BJ (cell line): Measurements from ENCODE around the gene KLHL2. TPM values are rescaled to one million over a fixed set of nuclear protein-coding genes. Genes with fewer than 3 reads are reported as not detected.

Source experiments
- CTCF ChIA-PET: fragments of 350-600 bp; formaldehyde crosslinking; extraction: SDS; loops from one replicate; lab custom pipeline; 2021; ENCODE audit warnings: antibody characterized with exemption, inconsistent platforms; lab: Yijun Ruan, JAX
- POLR2A ChIA-PET: fragments of 300-600 bp; sonication (Branson Sonifier 250); formaldehyde crosslinking; extraction: SDS; loops from one replicate; lab custom pipeline; 2021; ENCODE audit warnings: antibody characterized with exemption; lab: Charles Lee
- DNase-seq: peaks from one replicate; pipeline ENCODE4 v3.0.0-alpha.2; 2011; ENCODE audit warnings: low read depth
- H3K27me3 ChIP-seq: 2 replicates; pipeline ENCODE4 v1.6.0; 2011; ENCODE audit warnings: low read length; ENCODE audit not compliant: control insufficient read depth, insufficient read depth
- H3K36me3 ChIP-seq: 2 replicates; pipeline ENCODE4 v1.5.1; 2011; ENCODE audit warnings: low read length; ENCODE audit not compliant: control insufficient read depth, insufficient read depth
- H3K4me3 ChIP-seq: 2 replicates; pipeline ENCODE4 v1.5.1; 2011; ENCODE audit warnings: low read depth, mild to moderate bottlenecking, control low read depth, low read length
- CTCF ChIP-seq: IDR thresholded peaks from 2 replicates; pipeline ENCODE4 v1.5.1; 2011; ENCODE audit warnings: low read depth, mild to moderate bottlenecking, control low read depth, inconsistent platforms, low read length, moderate library complexity; ENCODE audit not compliant: insufficient read depth
- polyA plus RNA-seq: library from polyadenylated mRNA; depleted of rRNA; stranded (reverse); fragments of >200 nt; gene quantifications from 2 replicates; pipeline ENCODE4 v1.2.3, GENCODE V29; 2011

The KLHL2 gene
- polyA plus RNA-seq, 1 experiment = 6.8 TPM

DNA sequence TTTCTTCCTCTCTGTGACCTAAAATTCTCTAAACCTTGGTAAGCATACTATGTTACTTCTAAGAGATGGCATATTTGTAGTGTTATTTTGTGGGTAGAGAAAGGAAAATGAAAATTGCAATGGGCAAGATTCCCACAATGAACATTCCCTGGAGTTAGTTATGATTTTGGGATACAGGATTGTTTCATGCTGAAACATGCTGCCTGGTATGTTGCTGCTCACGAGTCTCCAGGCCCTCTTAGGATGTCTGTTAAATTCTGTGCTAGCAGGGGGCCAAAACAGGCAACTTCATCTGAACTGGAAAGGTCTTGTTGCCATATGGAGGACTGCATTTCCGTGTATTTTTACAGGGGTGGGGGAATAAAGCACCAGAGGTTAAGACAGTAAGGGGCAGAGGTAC, 101.2 kb downstream of the KLHL2 start:
- H3K27me3 ChIP-seq = no peaks in the 10 kb centered on the region
- ChIA-PET POLR2A (no interaction called here), CTCF (no interaction called here)
- no peak overlapping the region for H3K4me3 ChIP-seq
- DNase-seq = no peak
- H3K36me3 ChIP-seq = no peaks in the 10 kb centered on the region
- no peak for TF ChIP-seq CTCF

- ChIA-PET POLR2A (no interaction called here), CTCF (no interaction called here)
- Histone ChIP-seq H3K27me3 (no peaks in the 10 kb centered on the region), H3K4me3 (no peak overlapping the region), H3K36me3 (no peaks in the 10 kb centered on the region)
- no peak for DNase-seq
- no peak for TF ChIP-seq CTCF
Observed at GRCh38 chr4:165309456-165309855, 102.1 kb downstream of the KLHL2 start.

- TF ChIP-seq CTCF = no peak
- CTCF ChIA-PET = no interaction called here
- Histone ChIP-seq H3K4me3 (no peak overlapping the region), H3K36me3 (no peaks in the 10 kb centered on the region), H3K27me3 (no peaks in the 10 kb centered on the region)
- POLR2A ChIA-PET = no interaction called here
- DNase-seq = peak; percentile 41
Observed at GRCh38 chr4:165312506-165312905, 105.1 kb downstream of the KLHL2 start.

DNA sequence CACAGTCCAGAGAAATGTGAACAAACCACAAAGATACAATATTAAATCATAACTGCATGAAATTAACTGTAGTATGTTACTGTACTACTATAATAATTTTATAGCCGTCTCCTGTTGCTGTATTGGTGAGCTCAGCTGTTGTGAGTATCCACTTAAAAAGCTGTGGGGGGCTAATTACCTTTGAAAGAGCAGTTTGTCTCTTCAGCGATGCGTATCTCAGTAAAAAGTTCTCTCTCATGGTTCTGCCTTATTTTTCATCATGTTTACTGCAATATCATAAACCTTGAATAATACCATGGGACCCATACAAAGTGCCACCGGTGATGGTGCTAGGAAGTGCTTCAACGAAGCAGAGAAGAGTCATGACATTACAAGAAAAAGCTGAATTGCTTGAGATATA, 111.7 kb downstream of the KLHL2 start:
- ChIA-PET POLR2A (no interaction called here), CTCF (no interaction called here)
- TF ChIP-seq CTCF = no peak
- Histone ChIP-seq H3K4me3 (no peak overlapping the region), H3K27me3 (no peaks in the 10 kb centered on the region), H3K36me3 (no peaks in the 10 kb centered on the region)
- DNase-seq = no peak

DNA sequence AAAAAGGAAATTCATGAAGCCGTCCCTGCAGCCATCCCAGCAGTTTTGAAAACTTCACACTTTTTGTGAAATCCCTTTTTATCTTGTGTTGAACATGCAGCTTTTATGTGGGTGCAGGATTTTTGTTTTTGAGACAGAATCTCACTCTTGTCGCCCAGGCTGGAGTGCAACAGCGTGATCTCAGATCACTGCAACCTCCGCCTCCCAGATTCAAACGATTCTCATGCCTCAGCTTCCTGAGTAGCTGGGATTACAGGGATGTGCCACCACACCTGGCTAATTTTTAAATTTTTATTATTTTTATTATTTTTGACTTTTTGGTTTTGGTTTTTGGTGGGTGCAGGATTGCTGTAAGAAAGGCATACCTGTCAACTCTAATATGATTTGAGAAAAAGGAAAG, 112.1 kb downstream of the KLHL2 start:
- DNase-seq = no peak
- Histone ChIP-seq H3K4me3 (no peak overlapping the region), H3K27me3 (no peaks in the 10 kb centered on the region), H3K36me3 (no peaks in the 10 kb centered on the region)
- ChIA-PET CTCF (no interaction called here), POLR2A (no interaction called here)
- TF ChIP-seq CTCF = no peak
